Measurements from ENCODE around the gene SORCS2. TPM values are rescaled to one million over a fixed set of nuclear protein-coding genes. Genes with fewer than 3 reads are reported as not detected.

The SORCS2 gene
- total RNA-seq, 1 donor from 2014 or later, result 10.9 TPM

GRCh38 chr4:7261087-7261486 lies 68.7 kb downstream of the SORCS2 start:
- no peak for DNase-seq (ENCODE audit: low spot score)

GRCh38 chr4:7261536-7261935 lies 69.2 kb downstream of the SORCS2 start:
- DNase-seq (ENCODE audit: low spot score), result no peak
- peaks cover 34% of the 10 kb centered on the region for H3K4me1 Mint-ChIP-seq (ENCODE audit: low read depth)
- H3K36me3 Mint-ChIP-seq (ENCODE audit: low read depth), result no peaks in the 10 kb centered on the region
- no peaks in the 10 kb centered on the region for H3K9me3 Mint-ChIP-seq (ENCODE audit: low read depth)
- H3K27ac Mint-ChIP-seq (ENCODE audit: unreplicated experiment), result no peak overlapping the region
- H3K27me3 Mint-ChIP-seq (ENCODE audit: low read depth), result peaks cover 14% of the 10 kb centered on the region
- no peak for TF ChIP-seq CTCF (IDR thresholded peaks at IDR 0.05)
- no peak overlapping the region for H3K4me3 Mint-ChIP-seq (ENCODE audit: unreplicated experiment)

More at GRCh38 chr4:7261087-7261486, 68.7 kb downstream of the SORCS2 start:
- H3K4me1 Mint-ChIP-seq (ENCODE audit: low read depth), result peaks cover 34% of the 10 kb centered on the region
- no peak for TF ChIP-seq CTCF (IDR thresholded peaks at IDR 0.05)
- H3K27ac Mint-ChIP-seq (ENCODE audit: unreplicated experiment), result no peak overlapping the region
- H3K4me3 Mint-ChIP-seq (ENCODE audit: unreplicated experiment), result no peak overlapping the region
- H3K9me3 Mint-ChIP-seq (ENCODE audit: low read depth), result no peaks in the 10 kb centered on the region
- H3K27me3 Mint-ChIP-seq (ENCODE audit: low read depth), result peaks cover 14% of the 10 kb centered on the region
- H3K36me3 Mint-ChIP-seq (ENCODE audit: low read depth), result no peaks in the 10 kb centered on the region

GRCh38 chr4:7262134-7262533 lies 69.8 kb downstream of the SORCS2 start:
- TF ChIP-seq CTCF (IDR thresholded peaks at IDR 0.05), result no peak
- no peak overlapping the region for H3K27ac Mint-ChIP-seq (ENCODE audit: unreplicated experiment)
- no peaks in the 10 kb centered on the region for H3K9me3 Mint-ChIP-seq (ENCODE audit: low read depth)
- H3K36me3 Mint-ChIP-seq (ENCODE audit: low read depth), result no peaks in the 10 kb centered on the region
- peaks cover 11% of the 10 kb centered on the region for H3K27me3 Mint-ChIP-seq (ENCODE audit: low read depth)
- H3K4me3 Mint-ChIP-seq (ENCODE audit: unreplicated experiment), result no peak overlapping the region
- no peak for DNase-seq (ENCODE audit: low spot score)
- H3K4me1 Mint-ChIP-seq (ENCODE audit: low read depth), result peaks cover 34% of the 10 kb centered on the region

- Mint-ChIP-seq H3K9me3 (ENCODE audit: low read depth) (no peaks in the 10 kb centered on the region), H3K27me3 (ENCODE audit: low read depth) (peaks cover 11% of the 10 kb centered on the region), H3K27ac (ENCODE audit: unreplicated experiment) (no peak overlapping the region), H3K4me1 (ENCODE audit: low read depth) (peaks cover 29% of the 10 kb centered on the region), H3K4me3 (ENCODE audit: unreplicated experiment) (no peak overlapping the region), H3K36me3 (ENCODE audit: low read depth) (no peaks in the 10 kb centered on the region)
- no peak for TF ChIP-seq CTCF (IDR thresholded peaks at IDR 0.05)
- no peak for DNase-seq (ENCODE audit: low spot score)
Measured at GRCh38 chr4:7263166-7263565, 70.8 kb downstream of the SORCS2 start.

GRCh38 chr4:7264694-7265093 lies 72.4 kb downstream of the SORCS2 start:
- Mint-ChIP-seq H3K4me3 (ENCODE audit: unreplicated experiment) (no peak overlapping the region), H3K27me3 (ENCODE audit: low read depth) (peaks cover 6% of the 10 kb centered on the region)
- no peak for TF ChIP-seq CTCF (IDR thresholded peaks at IDR 0.05)

More at GRCh38 chr4:7264694-7265093, 72.4 kb downstream of the SORCS2 start:
- no peak overlapping the region for H3K27ac Mint-ChIP-seq (ENCODE audit: unreplicated experiment)
- no peaks in the 10 kb centered on the region for H3K36me3 Mint-ChIP-seq (ENCODE audit: low read depth)
- no peaks in the 10 kb centered on the region for H3K9me3 Mint-ChIP-seq (ENCODE audit: low read depth)
- no peak for DNase-seq (ENCODE audit: low spot score)
- H3K4me1 Mint-ChIP-seq (ENCODE audit: low read depth), result peaks cover 29% of the 10 kb centered on the region

Measured in chondrocyte (in vitro differentiated cells).